NCI-H526 (cell line): ENCODE results near the gene GPR141.

Experiments used
- DNase-seq, 2 experiments: peaks; one replicate each; lab custom pipeline; 2025; lab: John Stamatoyannopoulos, UW

The GPR141 gene

GRCh38 chr7:37784015-37784414 lies 100.4 kb downstream of the GPR141 start:
- no peak for DNase-seq

- no peak for DNase-seq
Observed at GRCh38 chr7:37786741-37787569, 103.4 kb downstream of the GPR141 start.
